Endodermal cell (in vitro differentiated cells): ENCODE data around the gene DCHS1. TPM values are rescaled to one million over a fixed set of nuclear protein-coding genes. Genes with fewer than 3 reads are reported as not detected.

Experiments
- DNase-seq: peaks from one replicate; pipeline ENCODE4 v3.0.0-alpha.2; 2017
- H3K27ac ChIP-seq: 2 replicates; pipeline ENCODE4 v1.5.1; 2013; ENCODE audit warnings: mild to moderate bottlenecking, low read depth, low read length, moderate library complexity
- H3K27me3 ChIP-seq: 2 replicates; pipeline ENCODE4 v1.6.1; 2013; ENCODE audit warnings: mild to moderate bottlenecking, low read length, moderate library complexity; ENCODE audit not compliant: insufficient read depth, control insufficient read depth, poor library complexity, severe bottlenecking
- H3K36me3 ChIP-seq: 2 replicates; pipeline ENCODE4 v1.7.0; 2013; ENCODE audit warnings: mild to moderate bottlenecking, low read length, moderate library complexity; ENCODE audit not compliant: control insufficient read depth, insufficient read depth
- H3K4me1 ChIP-seq: one replicate; pipeline ENCODE4 v1.7.0; 2013; ENCODE audit warnings: low read length; ENCODE audit not compliant: control insufficient read depth, insufficient read depth
- H3K4me3 ChIP-seq: 2 replicates; pipeline ENCODE4 v1.5.1; 2013; ENCODE audit warnings: mild to moderate bottlenecking, low read length, moderate library complexity
- H3K9ac ChIP-seq: 2 replicates; pipeline ENCODE4 v1.6.1; 2013; ENCODE audit warnings: mild to moderate bottlenecking, low read length, moderate library complexity; ENCODE audit not compliant: poor library complexity, severe bottlenecking; ENCODE audit errors: extremely low read depth
- H3K9me3 ChIP-seq: 2 replicates; pipeline ENCODE4 v1.6.1; 2013; ENCODE audit warnings: mild to moderate bottlenecking, low read length, moderate library complexity; ENCODE audit not compliant: control insufficient read depth
- H3K27ac Mint-ChIP-seq: 2 replicates; pipeline ENCODE4 v1.8.0; 2020; ENCODE audit warnings: mixed read lengths
- H3K27me3 Mint-ChIP-seq: 2 replicates; pipeline ENCODE4 v1.8.0; 2021; ENCODE audit warnings: mild to moderate bottlenecking, mixed read lengths; ENCODE audit not compliant: insufficient read depth
- H3K36me3 Mint-ChIP-seq: 2 replicates; pipeline ENCODE4 v1.8.0; 2020; ENCODE audit warnings: low read depth, mixed read lengths
- H3K4me1 Mint-ChIP-seq: 2 replicates; pipeline ENCODE4 v1.8.0; 2020; ENCODE audit warnings: mixed read lengths
- H3K4me3 Mint-ChIP-seq: 2 replicates; pipeline ENCODE4 v1.8.0; 2020; ENCODE audit warnings: mild to moderate bottlenecking, moderate library complexity, mixed read lengths
- H3K9me3 Mint-ChIP-seq: 2 replicates; pipeline ENCODE4 v1.8.0; 2020; ENCODE audit warnings: mild to moderate bottlenecking, mixed read lengths
- CTCF ChIP-seq: fragments of 200-600 bp; sonication (generic); conservative IDR thresholded peaks from 2 replicates; pipeline ENCODE4 v1.5.0; 2021; ENCODE audit warnings: antibody characterized with exemption, mild to moderate bottlenecking
- WGBS, 2 experiments: methylation state at CpG; one replicate each; pipeline versions ENCODE4 v1.1.5 to v1.1.7; 2013; ENCODE audit warnings: missing lambda C conversion rate in 2 of 2, mixed read lengths in 1 of 2; ENCODE audit not compliant: insufficient coverage in 1 of 2, insufficient read length in 1 of 2; 5-methylcytosine and 5-hydroxymethylcytosine counted together
- total RNA-seq, 2 donors: library from RNA; stranded (reverse); fragmentation: NEBNext Ultra II Directional in 1 of 2; extraction: Animal tissue kit (Norgen Biotek cat#: 25700) in 1 of 2; gene quantifications; 2 replicates in 1 of 2; 3 replicates in 1 of 2; pipeline ENCODE4 v1.2.1, GENCODE V29; 2021

The DCHS1 gene
- total RNA-seq, 2 donors from 2014 or later = 13.7 to 14.3 TPM

- TF ChIP-seq CTCF = peak; percentile 41
- Mint-ChIP-seq H3K4me3 (peak overlapping the region; percentile 98), H3K36me3 (peaks cover 16% of the 10 kb centered on the region), H3K4me1 (peaks cover 20% of the 10 kb centered on the region), H3K27ac (no peak overlapping the region), H3K9me3 (no peaks in the 10 kb centered on the region), H3K27me3 (peaks cover 6% of the 10 kb centered on the region)
- WGBS, 2 experiments = 92% methylated on average over 1 of the region's 1 CpG; no CpG with 5 or more reads in 1 of the 2 experiments
- no peaks in the 10 kb centered on the region for H3K27me3 ChIP-seq
- peaks cover 16% of the 10 kb centered on the region for H3K36me3 ChIP-seq
- peaks cover 7% of the 10 kb centered on the region for H3K4me1 ChIP-seq
- no peak for DNase-seq
- H3K9ac ChIP-seq = no peak overlapping the region
- no peaks in the 10 kb centered on the region for H3K9me3 ChIP-seq
- peak overlapping the region; percentile 100 for H3K4me3 ChIP-seq
- H3K27ac ChIP-seq = no peak overlapping the region
These were observed 25.9 kb upstream of the DCHS1 start for GRCh38 chr11:6681505-6681904.

GRCh38 chr11:6677018-6677417, 21.4 kb upstream of the DCHS1 start:
- DNase-seq = no peak
- no peak overlapping the region for H3K27ac ChIP-seq
- no peak overlapping the region for H3K9ac ChIP-seq
- Mint-ChIP-seq H3K27me3 (peaks cover 7% of the 10 kb centered on the region), H3K9me3 (no peaks in the 10 kb centered on the region), H3K27ac (no peak overlapping the region), H3K4me1 (peaks cover 16% of the 10 kb centered on the region), H3K36me3 (peaks cover 16% of the 10 kb centered on the region), H3K4me3 (no peak overlapping the region)
- H3K36me3 ChIP-seq = peaks cover 16% of the 10 kb centered on the region
- WGBS, 2 experiments = 79 to 87% methylated on average over 2 to 3 of the region's 3 CpGs
- peaks cover 6% of the 10 kb centered on the region for H3K4me1 ChIP-seq
- no peaks in the 10 kb centered on the region for H3K27me3 ChIP-seq
- H3K9me3 ChIP-seq = no peaks in the 10 kb centered on the region
- H3K4me3 ChIP-seq = no peak overlapping the region
- no peak for TF ChIP-seq CTCF

GRCh38 chr11:6674862-6675261, 19.3 kb upstream of the DCHS1 start:
- 90% methylated on average over 4 of the region's 4 CpGs; no CpG with 5 or more reads in 1 of the 2 experiments for WGBS, 2 experiments
- H3K9ac ChIP-seq = no peak overlapping the region
- H3K27ac ChIP-seq = no peak overlapping the region
- TF ChIP-seq CTCF = no peak
- H3K27me3 Mint-ChIP-seq = peaks cover 9% of the 10 kb centered on the region
- H3K4me1 Mint-ChIP-seq = peaks cover 10% of the 10 kb centered on the region
- H3K36me3 ChIP-seq = no peaks in the 10 kb centered on the region
- no peaks in the 10 kb centered on the region for H3K4me1 ChIP-seq
- no peak overlapping the region for H3K27ac Mint-ChIP-seq
- no peak overlapping the region for H3K4me3 ChIP-seq
- no peaks in the 10 kb centered on the region for H3K9me3 Mint-ChIP-seq
- no peaks in the 10 kb centered on the region for H3K27me3 ChIP-seq
- peaks cover 2% of the 10 kb centered on the region for H3K36me3 Mint-ChIP-seq
- DNase-seq = no peak
- no peak overlapping the region for H3K4me3 Mint-ChIP-seq
- H3K9me3 ChIP-seq = no peaks in the 10 kb centered on the region
